HCEC 1CT (cell line): ENCODE results near the gene PFKL.
A peak's percentile ranks its signal among the peaks of the same experiment; 100 is the strongest.
"Not testable (repeated sequence)": the region's sequence is repeated elsewhere in the genome, so short reads cannot be mapped to it uniquely, and the experiment has no call there.

Experiments
- DNase-seq: peaks from one replicate; pipeline ENCODE4 v3.0.0-alpha.2; 2017

Gene PFKL

DNA sequence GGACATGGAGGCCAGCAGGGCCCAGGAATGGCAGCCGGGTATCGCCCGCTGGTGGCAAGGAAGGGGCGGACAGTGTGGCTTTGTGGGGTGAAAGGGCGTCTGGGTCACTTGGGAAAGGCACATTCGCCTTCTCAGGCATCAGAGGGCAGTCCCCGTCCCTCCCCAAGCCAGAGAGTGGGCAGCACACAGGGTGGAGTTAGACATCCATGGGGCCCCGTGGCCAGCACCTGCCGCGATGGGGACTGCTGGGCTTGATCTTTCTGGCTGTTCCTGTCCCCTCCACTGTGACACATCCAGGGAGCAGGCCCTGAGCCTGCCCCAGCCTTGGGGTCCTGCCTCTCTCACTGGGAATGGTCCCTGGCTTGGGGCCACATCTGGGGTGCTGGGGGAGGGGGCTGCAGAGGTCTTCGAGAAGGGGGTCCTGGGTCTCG, 49.6 kb downstream of the PFKL start:
- no peak for DNase-seq

DNA sequence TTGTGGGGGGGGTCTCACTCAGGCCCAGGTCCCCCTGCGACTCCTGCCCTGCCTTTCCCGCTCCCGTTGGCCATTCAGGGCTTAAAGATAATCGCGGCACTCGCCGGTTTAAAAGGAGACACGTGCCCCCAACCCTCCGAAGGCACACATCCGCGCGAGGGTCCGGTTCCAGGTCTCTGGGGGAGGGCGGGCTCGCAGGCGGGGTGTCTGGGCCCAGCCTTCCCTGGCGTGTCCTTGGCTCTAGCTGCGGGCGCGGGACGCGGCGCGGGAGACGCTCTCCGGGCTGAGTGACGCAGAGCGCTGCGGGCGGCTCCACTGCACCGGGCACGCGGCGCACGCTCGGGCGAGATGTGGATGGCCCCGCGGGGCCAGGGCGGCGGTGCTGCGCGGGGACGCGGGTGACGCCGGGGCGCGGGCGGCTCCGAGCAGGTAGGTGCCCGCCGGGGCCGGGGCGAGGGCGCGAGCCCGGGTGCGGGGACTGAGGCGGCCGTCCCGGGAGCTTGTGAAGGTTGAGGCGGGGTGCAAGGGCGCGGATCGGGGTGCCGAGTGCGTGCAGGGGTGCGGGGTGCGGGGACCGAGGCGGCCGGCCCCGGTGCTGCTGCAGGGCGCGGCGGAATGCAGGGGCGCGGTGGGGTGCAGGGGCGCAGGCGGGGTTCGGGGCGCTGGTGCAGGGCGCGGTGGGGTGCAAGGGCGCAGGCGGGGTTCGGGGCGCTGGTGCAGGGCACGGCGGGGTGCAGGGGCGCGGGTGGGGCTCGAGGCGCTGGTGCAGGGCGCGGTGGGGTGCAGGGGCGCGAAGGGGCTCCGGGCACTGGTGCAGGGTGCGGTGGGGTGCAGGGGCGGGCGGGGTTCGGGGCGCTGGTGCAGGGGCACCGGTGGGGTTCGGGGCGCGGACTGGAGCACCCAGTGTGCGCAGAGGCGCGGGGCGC, 50.3 kb downstream of the PFKL start:
- no peak for DNase-seq

DNA sequence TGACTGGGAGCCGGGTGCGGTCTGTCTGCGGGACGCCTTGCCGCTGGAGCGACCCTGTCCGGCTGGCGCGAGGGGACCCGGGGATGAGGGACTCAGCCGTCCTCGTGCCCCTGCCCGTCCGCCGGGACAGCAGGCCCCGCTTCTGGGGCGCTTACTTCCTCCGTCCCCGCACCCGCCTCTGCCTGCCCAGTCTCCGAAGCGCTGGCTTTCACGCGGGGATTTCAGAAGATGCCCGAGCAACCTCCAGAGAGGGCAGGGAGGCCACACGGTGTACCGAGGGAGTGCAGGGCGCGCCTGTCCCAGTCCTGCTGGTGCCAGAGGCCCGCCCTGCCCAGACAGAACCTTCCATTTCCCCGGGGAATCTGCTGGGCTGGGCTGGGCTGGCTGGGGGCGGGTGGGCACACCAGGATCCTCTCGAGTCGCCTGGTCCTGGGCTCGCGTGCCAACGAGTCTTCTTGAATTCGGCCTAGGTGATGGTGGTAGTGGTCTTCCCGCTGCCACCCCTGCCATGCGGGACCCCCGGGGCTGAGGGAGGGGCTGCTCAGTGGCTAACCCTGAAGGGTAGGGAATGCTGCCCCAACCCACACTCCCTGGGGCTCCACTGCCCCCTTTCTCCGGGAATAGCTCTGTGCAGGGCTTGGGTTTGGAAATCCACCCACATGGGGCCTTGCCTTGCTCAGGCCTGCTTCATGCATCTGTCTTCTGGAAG, 51.1 kb downstream of the PFKL start:
- DNase-seq: no peak

DNA sequence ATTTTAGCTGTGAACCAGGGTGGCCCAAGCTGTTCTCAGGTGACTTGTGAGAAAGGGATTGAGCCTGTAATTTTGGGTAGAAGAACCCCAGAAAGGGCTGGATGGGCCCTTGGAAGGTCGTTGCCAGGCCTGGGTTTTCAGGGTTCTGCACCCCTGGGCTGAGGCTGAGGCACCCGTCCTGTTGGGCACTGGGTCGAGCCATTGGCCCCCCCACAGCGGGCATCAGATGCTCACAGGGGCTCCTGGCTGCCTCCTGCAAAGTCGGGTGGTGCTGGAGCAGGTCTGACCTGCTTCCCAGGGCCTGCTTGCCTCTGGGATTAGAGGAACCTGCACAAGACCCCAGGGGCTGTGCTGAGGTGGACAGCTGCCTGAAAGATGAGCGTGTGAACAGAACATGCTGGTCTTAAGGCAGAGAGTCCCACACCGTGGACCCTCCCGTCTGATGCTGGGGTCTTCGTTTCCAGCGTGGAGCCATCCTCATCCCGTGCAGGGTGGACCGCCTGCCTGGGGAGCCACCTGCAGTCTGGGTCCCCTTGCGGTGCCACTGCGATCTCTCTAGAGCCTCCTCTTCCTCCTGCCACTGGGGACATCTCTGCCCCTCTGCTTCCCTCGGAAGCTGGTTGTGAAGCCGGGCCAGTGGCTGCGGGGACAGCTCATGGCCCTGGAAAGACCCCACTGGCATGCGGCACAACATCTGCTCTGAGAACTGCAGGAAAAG, 51.8 kb downstream of the PFKL start:
- no peak for DNase-seq

DNA sequence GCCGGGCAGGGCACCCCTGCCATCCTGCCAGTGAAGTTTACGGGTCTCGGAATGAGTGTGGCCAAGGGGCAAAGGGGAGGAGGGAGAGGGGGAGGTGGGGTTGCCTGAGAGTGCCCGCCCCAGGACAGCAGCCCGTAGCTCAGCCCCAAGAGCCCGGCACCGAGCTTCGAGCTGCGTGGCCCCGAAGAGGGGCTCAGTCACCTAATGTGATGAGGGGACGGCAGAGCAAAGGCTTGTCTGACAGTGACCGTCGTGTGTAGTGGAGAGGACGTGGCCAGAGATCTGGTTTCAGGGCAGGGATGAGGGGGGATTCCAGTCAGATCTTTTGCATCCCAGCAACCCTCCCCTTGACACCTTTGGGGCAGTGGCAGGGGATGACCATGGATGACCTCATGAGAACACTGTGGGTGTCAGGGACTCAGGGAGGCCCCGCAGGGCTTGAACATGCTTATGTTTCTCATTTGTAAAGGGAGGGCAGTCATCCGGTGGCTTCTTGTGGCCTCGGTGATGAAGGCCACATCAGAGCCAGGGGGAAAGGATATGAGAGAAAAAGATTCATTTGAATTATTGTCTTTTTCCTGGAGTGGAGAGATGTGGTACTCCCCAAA, 52.5 kb downstream of the PFKL start:
- no peak for DNase-seq

DNA sequence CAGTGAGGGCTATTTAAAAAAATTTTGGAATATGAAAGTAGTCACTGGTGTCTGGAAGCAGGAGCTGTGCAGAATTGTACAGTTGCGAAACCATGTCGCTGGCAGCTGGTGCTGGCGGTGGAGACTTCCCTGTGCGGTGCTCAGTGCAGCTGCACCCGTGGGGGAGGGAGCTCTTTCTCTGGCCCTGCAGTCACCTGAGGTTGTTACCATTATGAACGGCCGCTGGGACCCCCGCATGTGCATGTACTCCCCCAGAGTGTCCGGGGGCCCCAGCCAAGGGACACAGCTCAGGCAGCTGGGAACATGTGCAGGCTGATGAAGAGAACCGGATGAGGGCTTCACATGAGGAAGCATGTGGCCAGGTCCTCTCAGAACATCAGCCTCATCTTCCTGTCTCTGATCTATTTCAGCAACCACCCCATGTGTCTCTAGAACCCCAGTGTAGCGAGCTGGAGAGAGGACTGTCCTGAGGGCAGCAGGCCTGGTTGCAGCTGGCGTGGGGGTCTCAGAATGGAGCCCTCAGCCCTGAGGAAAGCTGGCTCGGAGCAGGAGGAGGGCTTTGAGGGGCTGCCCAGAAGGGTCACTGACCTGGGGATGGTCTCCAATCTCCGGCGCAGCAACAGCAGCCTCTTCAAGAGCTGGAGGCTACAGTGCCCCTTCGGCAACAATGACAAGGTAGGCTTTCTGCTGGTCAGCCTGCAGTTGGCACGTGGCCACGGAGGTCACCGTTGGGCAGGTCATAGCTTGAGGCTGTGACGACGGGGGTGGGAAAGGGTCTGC, 53.5 kb downstream of the PFKL start, which contains the start of gene TRPM2:
Gene TRPM2, plus strand, starts transcription at position 431 of the 780 bp plus-strand sequence. Its CDS starts 80 bp downstream, at position 511.
- DNase-seq: peak; percentile 26

DNA sequence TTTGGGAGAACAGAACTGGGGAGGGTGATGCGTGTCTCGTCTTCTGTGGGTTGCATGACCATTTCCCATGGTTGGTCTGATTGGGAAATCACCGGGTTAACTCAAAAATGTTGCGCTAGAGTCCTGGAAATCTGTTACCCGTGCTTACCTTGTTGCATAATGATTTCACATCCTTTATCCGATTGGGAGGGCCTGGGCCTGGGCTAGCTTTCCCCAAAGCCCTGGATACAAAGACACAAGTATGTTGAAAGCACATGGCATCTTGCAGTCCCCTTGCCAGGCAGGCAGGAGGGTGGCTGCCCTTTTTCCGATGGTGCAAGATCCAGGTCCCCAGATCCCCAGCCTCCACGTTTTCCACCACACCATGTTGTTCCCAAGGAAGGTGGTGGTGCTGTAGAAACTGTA, 54.1 kb downstream of the PFKL start:
- no peak for DNase-seq

DNA sequence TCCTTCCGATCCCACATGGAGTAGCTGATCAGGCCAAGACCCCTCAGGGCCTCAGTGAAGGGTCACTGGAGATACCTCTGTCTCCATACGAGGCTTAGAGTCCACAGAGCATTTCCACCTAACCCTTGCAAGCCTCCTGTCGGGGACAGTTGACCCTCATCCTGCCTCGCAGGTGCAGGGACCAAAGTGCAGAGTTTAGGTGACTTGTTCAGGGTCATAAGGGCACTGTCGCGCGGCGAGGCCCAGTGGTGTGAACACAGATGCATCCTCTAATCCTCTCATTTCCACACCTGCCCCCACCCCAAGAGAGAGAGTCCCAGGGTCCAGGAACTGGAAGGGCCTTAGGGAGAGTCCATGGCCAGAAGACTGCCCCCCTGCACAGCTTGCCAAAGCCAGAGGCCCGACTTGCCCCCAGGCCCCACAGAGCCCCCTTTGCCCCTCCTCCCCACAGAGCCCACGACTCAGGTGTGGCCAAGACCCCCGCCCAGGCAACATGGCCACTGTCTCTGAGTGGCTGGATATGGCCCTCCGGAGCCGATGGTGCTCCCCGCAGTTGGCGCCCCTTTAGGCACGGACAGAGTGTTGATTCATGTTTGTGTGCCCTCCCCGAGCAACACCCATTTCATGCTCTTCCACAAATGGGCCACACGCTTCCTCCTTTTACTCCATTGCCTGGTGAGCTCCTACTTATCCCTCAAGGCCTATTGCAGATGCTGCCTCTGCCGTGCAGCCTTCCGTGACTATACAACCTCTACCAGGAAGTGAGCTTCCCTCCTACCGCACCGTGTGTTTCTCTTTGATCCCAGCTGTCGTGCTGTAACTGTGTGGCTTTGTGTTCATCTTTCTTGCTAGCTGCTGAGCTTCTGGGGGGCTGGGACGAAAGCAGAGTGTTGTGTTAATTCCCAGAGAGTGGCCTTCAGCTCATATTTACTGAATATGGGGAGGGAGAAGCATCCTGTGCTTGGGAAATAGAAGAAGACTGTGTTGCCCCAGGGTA, 55.2 kb downstream of the PFKL start:
- DNase-seq: no peak

DNA sequence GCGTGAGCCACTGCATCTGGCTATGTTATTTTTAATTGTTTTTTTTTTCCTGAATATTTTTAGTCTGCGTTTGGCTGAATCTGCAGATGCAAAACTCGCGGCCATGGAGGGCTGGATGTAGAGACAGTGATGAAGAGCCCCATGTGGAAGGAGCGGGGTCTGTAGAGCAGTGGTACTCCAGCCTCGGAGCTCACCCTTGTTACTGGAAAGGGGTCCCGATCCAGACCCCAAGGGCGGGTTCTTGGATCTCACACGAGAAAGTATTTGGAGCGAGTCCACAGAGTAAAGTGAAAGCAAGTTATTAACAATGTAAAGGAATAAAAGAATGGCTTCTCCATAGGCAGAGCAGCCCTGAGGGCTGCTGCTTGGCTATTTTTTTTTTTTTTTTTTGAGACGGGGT, 56.3 kb downstream of the PFKL start:
- DNase-seq: no peak

DNA sequence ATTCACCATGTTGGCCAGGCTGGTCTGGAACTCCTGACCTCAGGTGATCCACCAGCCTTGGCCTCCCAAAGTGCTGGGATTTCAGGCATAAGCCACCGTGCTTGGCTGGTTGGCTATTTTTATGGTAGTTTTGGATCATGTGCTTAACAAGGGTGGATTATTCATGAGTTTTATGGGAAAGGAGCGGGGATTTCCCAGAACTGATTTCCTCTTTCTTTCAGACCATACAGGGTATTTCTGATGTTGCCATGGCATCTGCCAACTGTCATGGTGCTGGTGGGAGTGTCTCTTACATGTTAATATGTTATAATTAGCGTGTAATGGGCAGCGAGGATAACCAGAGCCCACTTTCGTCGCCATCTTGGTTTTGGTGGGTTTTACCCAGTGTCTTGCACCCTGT, 56.8 kb downstream of the PFKL start:
- no peak for DNase-seq

DNA sequence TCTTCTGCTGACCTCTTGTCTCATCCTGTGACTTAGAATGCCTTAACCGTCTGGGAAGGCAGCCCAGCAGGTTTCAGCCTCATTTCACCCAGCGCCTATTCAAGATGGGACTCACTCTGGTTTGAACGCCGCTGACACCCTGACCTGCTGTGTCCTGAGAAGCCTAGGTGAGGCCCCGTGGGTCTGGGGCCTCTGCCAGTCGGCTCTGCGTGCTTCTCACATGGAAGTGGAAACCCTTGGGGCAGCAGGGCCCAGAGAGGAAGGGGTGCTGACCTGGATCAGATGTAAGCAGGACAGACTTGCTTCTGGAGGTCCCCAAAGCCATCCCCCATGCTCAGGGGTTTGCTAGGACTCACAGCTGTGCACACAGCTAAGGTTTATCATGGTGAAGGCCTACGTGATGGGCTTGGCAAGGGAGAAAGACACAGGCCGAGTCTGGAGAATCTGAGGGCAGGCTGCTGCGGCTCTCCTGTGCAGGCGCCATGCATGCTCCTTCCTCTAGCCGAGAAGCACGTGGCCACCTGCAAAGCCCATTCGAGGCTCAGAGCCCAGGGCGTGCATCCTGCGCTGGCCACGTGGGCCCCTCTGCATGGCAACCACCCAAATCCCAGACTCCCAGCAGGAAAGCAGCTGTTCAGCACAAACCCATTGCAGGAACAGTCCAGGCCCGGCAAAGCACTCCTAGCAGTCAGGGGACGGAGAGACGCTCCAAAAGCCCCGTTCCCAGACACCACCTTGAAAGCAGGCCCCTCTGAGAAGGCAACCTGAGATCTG, 57.4 kb downstream of the PFKL start:
- no peak for DNase-seq

DNA sequence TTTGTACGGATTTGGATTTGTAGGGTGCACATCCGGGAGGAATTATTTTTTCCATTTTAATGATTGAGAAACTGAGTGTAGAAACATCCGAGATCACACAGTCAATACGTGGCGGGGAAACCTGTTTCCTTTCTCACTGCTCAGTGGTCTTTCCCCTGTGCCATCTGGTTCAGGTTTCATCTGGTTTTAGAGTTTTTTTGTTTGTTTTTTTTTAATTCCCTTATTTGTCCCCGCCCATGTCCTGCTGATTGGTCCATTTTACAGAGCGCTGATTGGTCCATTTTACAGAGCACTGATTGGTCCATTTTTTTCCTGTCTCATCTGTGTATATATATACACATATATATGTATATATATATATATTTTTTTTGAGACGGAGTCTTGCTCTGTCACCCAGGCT, 59.5 kb downstream of the PFKL start:
- no peak for DNase-seq

DNA sequence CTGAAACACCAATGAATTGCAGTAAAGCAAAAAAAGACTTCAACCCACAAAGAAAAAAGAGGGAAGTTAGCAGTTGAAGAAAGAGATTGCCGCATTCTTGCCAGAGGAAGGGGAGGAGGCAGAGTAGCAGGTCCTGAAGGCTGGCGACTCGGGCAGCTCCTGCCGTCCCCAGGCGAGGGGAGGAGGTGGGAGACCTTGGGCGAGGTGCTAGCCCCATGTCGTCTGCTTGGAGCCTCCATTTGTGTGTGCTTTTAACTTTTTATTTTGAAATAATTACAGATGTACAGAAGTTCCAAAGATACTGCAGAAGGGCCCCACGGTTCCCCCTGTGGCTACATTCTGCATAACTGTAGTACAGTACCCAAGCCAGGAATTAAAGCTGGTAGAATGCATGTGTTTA, 60.3 kb downstream of the PFKL start:
- no peak for DNase-seq

DNA sequence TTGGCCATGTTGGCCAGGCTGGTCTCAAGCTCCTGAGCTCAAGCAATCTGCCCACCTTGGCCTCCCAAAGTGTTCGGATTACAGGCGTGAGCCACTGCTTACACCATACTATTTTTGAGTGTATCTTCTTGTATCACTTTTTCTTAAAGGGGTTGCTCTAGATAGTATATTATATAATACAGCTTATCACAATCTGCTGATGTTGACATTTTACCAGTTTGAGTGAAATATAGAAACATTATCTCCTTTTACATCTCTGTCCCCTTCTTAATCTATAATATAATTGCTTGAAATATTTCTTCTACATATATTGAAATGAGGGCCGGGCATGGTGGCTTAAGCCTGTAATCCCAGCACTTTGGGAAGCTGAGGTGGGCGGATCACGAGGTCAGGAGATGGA, 62.0 kb downstream of the PFKL start:
- DNase-seq: not testable (repeated sequence)

DNA sequence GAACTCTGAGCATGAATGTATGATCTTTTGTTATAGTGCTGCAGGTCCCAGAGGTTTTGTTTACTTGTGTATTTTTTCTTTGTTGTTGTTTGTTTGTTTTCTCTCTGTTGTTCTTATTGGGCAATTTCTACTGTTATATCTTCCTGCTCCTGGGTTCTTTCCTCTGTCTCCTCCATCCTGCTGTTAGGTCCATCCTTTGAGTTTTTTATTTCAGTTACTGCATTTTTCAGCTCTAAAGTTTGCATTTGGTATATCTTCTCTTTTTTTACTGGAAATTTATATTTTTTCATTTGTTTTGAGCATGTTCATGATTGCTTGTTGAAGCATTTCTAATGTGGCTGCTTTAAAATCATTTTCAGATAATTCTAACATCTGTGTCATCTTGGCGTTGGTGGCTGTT, 63.4 kb downstream of the PFKL start:
- DNase-seq: no peak

DNA sequence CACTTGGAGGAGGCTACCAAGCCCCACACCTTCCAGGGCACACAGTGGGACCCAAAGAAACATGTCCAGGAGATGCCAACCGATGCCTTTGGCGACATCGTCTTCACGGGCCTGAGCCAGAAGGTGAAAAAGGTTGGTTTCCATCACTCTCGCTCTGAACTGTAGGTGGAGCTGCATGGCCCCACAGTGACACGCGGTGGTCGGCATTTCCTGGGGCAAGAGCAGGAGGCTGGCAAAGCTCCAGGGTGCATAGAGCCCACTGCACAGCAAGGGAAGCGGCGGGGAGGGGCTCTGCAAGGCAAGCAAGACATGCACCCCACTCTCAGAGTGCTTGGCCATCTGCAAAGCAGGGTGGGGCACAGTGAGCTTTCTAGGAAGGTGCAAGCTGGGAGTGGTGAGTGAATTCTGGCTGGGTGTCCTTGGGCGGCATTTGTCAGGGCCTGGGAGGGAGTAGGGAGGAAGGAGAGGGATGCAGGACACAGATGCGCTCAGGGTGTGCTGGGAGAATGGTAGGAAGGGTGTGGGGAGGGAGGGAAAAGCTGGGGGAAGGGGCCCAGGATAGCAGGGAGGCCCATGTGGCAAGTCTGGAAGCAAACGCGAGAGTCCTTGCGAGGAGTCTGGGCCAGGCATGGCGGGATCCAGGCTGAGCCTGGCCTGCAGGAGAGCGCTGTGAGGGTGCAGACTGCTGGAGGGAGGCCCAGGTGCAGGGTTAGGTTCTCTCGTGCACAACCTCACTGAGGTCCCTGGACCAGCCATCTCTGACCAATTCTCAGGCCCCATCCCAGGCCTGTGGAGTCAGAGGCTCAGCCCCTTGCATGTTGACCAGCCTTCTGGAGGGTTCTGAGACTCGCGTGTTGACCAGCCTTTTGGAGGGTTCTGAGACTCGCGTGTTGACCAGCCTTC, 64.5 kb downstream of the PFKL start:
- no peak for DNase-seq

DNA sequence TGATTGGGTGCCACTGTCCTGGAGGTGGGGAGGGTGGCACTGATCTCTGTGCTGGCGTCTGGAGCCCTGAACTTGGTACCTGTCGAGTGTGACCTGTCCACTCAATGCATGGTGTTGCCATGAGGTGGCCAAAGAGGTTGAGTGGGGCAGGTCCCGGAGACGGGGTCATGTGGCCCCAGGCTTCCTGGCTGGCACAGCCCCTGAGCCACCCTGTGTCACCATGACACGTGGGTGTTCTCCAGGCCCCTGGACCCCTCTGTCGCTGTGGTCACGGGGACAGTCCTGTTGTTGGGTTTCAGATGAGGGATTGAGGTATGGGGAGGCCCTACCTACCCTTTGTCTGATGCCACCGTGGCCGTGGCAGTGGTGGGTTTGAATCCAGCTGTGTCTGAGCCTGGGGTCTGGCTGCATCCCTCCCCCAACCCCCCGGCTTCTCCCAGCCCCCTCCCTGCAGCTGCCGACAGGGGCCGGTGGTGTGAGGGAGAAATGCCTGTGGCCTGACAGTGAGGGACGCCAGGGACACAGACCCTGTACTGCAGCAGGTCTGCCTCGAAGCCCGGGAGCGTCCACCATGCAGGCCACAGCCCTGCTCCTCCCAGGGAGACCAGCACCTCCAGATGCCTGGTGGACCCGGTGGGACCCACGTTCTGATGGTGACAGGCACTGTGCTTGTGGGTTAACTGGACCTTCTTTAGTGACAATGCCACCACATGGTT, 65.6 kb downstream of the PFKL start:
- no peak for DNase-seq

DNA sequence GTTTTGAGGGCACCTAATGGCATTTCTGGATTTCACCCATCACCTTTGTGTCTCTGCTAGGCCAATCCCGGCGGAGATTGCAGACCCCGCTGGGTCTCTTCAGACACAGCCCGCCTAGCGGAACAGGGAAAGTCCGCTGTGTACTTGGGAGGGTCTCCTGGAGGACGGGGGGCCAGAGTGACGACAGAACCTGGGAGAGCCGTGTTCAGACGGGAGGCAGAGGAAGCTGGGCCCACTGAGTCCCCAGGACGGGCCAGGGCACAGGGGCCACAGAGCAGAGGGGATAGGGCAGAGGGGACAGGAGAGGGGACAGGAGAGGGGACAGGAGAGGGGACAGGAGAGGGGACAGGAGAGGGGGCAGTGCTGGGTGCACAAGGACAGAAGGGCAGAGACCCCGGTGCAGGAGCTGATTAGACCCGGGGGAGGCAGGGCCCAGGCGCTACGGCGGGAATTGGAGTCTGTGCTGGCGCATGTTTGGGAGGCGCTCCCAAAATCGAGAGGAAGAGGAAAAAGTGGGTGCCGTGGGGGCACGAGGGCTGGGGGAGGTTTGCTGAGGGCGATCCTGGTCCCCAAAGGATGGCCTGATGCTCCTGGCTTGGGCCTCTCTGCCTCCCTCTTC, 66.2 kb downstream of the PFKL start:
- no peak for DNase-seq
